CD4-positive, alpha-beta T cell (primary cell): Measurements from ENCODE around the gene SLC36A2. TPM values are rescaled to one million over a fixed set of nuclear protein-coding genes. Genes with fewer than 3 reads are reported as not detected.
"Not testable (repeated sequence)": the region's sequence is repeated elsewhere in the genome, so short reads cannot be mapped to it uniquely, and the experiment has no call there.

Experiments
- ATAC-seq: fragments of 200-7000 bp; cut with Tn5 transposase; one replicate; pipeline ENCODE4 v1.10.0; 2022; ENCODE audit warnings: mild to moderate bottlenecking; ENCODE audit not compliant: poor library complexity
- CTCF ChIA-PET: fragments of 350-600 bp; sonication (Branson Sonifier 250); formaldehyde crosslinking; loops from one replicate; lab custom pipeline; 2021; ENCODE audit warnings: antibody characterized with exemption, inconsistent platforms; lab: Charles Lee
- POLR2A ChIA-PET: fragments of 350-600 bp; sonication (Branson Sonifier 250); formaldehyde crosslinking; loops from one replicate; lab custom pipeline; 2021; ENCODE audit warnings: antibody characterized with exemption, inconsistent platforms; lab: Charles Lee
- DNase-seq, 14 experiments: peaks; one replicate each; pipeline ENCODE4 v3.0.0-alpha.2; 2013 to 2020; ENCODE audit warnings: mixed read lengths in 2 of 14
- H3K27ac ChIP-seq, 2 donors: one replicate each; pipeline versions ENCODE4 v1.5.1 to v1.7.0; 2013; ENCODE audit warnings: low read length in 2 of 2, low read depth in 1 of 2, mild to moderate bottlenecking in 1 of 2
- H3K27me3 ChIP-seq, 2 experiments: 1 replicate in 1 of 2; 2 replicates in 1 of 2; pipeline versions ENCODE4 v1.6.1 to v1.7.0; 2013; ENCODE audit warnings: low read length in 2 of 2, control low read depth in 1 of 2, mild to moderate bottlenecking in 1 of 2, moderate library complexity in 1 of 2; ENCODE audit not compliant: insufficient read depth in 2 of 2, control insufficient read depth in 1 of 2
- H3K36me3 ChIP-seq: one replicate; pipeline ENCODE4 v1.6.1; 2013; ENCODE audit warnings: low read length, control low read depth; ENCODE audit not compliant: insufficient read depth
- H3K4me1 ChIP-seq: one replicate; pipeline ENCODE4 v1.6.1; 2013; ENCODE audit warnings: low read length, control low read depth; ENCODE audit not compliant: insufficient read depth
- H3K4me3 ChIP-seq: one replicate; pipeline ENCODE4 v1.5.1; 2013; ENCODE audit warnings: mild to moderate bottlenecking, low read length, moderate library complexity
- H3K9me3 ChIP-seq, 2 experiments: 1 replicate in 1 of 2; 2 replicates in 1 of 2; pipeline versions ENCODE4 v1.6.1 to v1.7.0; 2013; ENCODE audit warnings: low read length in 2 of 2, mild to moderate bottlenecking in 2 of 2, control low read depth in 1 of 2, moderate library complexity in 1 of 2; ENCODE audit not compliant: control insufficient read depth in 1 of 2, insufficient read depth in 1 of 2
- H3K27ac Mint-ChIP-seq: one replicate; pipeline ENCODE4 v1.8.0; 2020; ENCODE audit warnings: mixed read lengths
- H3K27me3 Mint-ChIP-seq: one replicate; pipeline ENCODE4 v1.8.0; 2021; ENCODE audit warnings: mixed read lengths
- H3K36me3 Mint-ChIP-seq: one replicate; pipeline ENCODE4 v1.8.0; 2021; ENCODE audit warnings: low read depth, mixed read lengths
- H3K4me1 Mint-ChIP-seq: one replicate; pipeline ENCODE4 v1.8.0; 2021; ENCODE audit warnings: low read depth, mixed read lengths
- H3K4me3 Mint-ChIP-seq: one replicate; pipeline ENCODE4 v1.8.0; 2020; ENCODE audit warnings: mild to moderate bottlenecking, mixed read lengths
- H3K9me3 Mint-ChIP-seq: one replicate; pipeline ENCODE4 v1.8.0; 2020; ENCODE audit warnings: mixed read lengths
- CTCF ChIP-seq: fragments of 200-600 bp; IDR thresholded peaks from one replicate; pipeline ENCODE4 v1.8.0; 2022; ENCODE audit warnings: antibody characterized with exemption, mild to moderate bottlenecking
- intact Hi-C, 2 experiments: fragments of 100-400 bp; cut with DNase I in 1 of 2; cut with micrococcal nuclease in 1 of 2; formaldehyde crosslinking; loops; one replicate each; pipeline versions ENCODE4 v1.15.1 to v1.9.0; 2023 to 2025; cut with DNase I, micrococcal nuclease
- total RNA-seq, 174 experiments: library from RNA in 2 of 174; stranded (reverse) in 2 of 174; gene quantifications; one replicate each; pipeline ENCODE4 v1.2.3 and lab custom pipeline; 2021 to 2026

Gene SLC36A2
- total RNA-seq, 2 experiments from 2014 or later = not detected

GRCh38 chr5:151378616-151379015, 31.3 kb upstream of the SLC36A2 start:
- no peak overlapping the region for H3K4me3 ChIP-seq
- ChIA-PET POLR2A (no interaction called here), CTCF (no interaction called here)
- Mint-ChIP-seq H3K4me1 (no peaks in the 10 kb centered on the region), H3K4me3 (no peak overlapping the region), H3K27me3 (peaks cover 13% of the 10 kb centered on the region), H3K27ac (no peak overlapping the region), H3K9me3 (no peaks in the 10 kb centered on the region), H3K36me3 (no peaks in the 10 kb centered on the region)
- TF ChIP-seq CTCF = no peak
- ATAC-seq (no peak), DNase-seq (no peak)
- H3K27ac ChIP-seq = no peak overlapping the region
- peaks cover 0 to 5% of the 10 kb centered on the region in 2 experiments for H3K9me3 ChIP-seq
- H3K36me3 ChIP-seq = no peaks in the 10 kb centered on the region
- H3K4me1 ChIP-seq = no peaks in the 10 kb centered on the region
- intact Hi-C loops = no loop called here
- H3K27me3 ChIP-seq = no peaks in the 10 kb centered on the region

DNA sequence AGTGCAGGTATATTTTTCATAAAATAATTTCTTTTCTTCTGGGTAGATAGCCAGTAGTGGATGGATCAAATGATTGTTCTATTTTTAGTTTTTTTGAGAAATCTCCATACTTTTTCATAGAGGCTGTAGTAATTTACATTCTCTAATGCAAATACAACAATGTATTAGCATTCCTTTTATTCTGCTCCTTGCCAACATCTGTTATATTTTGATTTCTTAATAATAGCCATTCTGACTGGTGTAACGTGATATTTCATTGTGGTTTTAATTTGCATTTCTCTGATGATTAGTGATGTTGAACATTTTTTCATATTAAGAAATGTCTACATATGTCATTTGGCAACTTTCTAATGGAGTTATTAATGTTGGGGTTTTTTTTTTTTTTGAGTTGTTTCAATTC, 27.2 kb upstream of the SLC36A2 start:
- H3K4me3 Mint-ChIP-seq = no peak overlapping the region
- DNase-seq = no peak
- no peaks in the 10 kb centered on the region for H3K4me1 Mint-ChIP-seq
- no peaks in the 10 kb centered on the region for H3K36me3 Mint-ChIP-seq
- Histone ChIP-seq H3K4me1 (no peaks in the 10 kb centered on the region), H3K9me3 (peaks cover 0 to 5% of the 10 kb centered on the region in 2 experiments), H3K4me3 (no peak overlapping the region), H3K27ac (no peak overlapping the region), H3K27me3 (no peaks in the 10 kb centered on the region), H3K36me3 (no peaks in the 10 kb centered on the region)
- POLR2A ChIA-PET = no interaction called here
- no peak for ATAC-seq
- TF ChIP-seq CTCF = no peak
- no peak overlapping the region for H3K27ac Mint-ChIP-seq
- intact Hi-C loops = no loop called here
- H3K9me3 Mint-ChIP-seq = no peaks in the 10 kb centered on the region
- no peaks in the 10 kb centered on the region for H3K27me3 Mint-ChIP-seq
- CTCF ChIA-PET = no interaction called here

DNA sequence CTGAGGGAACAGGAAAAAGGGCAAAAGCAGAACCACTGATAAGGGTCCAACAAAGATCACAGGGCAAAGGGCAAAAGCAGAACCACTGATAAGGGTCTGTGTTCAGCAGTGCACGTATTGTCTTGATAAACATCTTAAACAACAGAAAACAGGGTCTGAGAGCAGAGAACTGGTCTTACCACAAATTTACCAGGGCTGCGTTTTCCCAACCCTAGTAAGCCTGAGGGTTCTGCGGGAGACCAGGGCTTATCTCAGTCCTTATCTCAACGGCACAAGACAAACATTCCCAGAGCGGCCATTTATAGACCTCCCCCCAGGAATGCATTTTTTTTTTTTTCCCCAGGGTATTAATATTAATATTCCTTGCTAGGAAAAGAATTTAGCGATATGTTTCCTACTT, 19.7 kb upstream of the SLC36A2 start:
- DNase-seq, POLR2A ChIA-PET, H3K4me1 Mint-ChIP-seq, H3K27ac ChIP-seq, CTCF ChIA-PET, H3K27me3 ChIP-seq, ATAC-seq, intact Hi-C loops, H3K36me3 Mint-ChIP-seq, H3K27ac Mint-ChIP-seq, H3K4me3 Mint-ChIP-seq, H3K36me3 ChIP-seq, H3K4me3 ChIP-seq, H3K4me1 ChIP-seq: not testable (repeated sequence)
- Mint-ChIP-seq H3K27me3 (peaks cover 30% of the 10 kb centered on the region), H3K9me3 (peaks cover 27% of the 10 kb centered on the region)
- H3K9me3 ChIP-seq = peaks cover 13 to 39% of the 10 kb centered on the region in 2 experiments

GRCh38 chr5:151363673-151364072, 16.3 kb upstream of the SLC36A2 start:
- TF ChIP-seq CTCF = no peak
- ChIA-PET POLR2A (no interaction called here), CTCF (no interaction called here)
- Mint-ChIP-seq H3K36me3 (peaks cover 5% of the 10 kb centered on the region), H3K9me3 (peaks cover 30% of the 10 kb centered on the region), H3K27me3 (peaks cover 28% of the 10 kb centered on the region), H3K27ac (no peak overlapping the region), H3K4me1 (no peaks in the 10 kb centered on the region), H3K4me3 (no peak overlapping the region)
- intact Hi-C loops = no loop called here
- Histone ChIP-seq H3K9me3 (peaks cover 13 to 42% of the 10 kb centered on the region in 2 experiments), H3K4me1 (no peaks in the 10 kb centered on the region), H3K36me3 (no peaks in the 10 kb centered on the region), H3K4me3 (no peak overlapping the region), H3K27me3 (peaks cover 0 to 2% of the 10 kb centered on the region in 2 experiments), H3K27ac (no peak overlapping the region)
- ATAC-seq (no peak), DNase-seq (no peak)
